22Rv1 (cell line): ENCODE measurements around the gene NPC1.
A peak's percentile ranks its signal among the peaks of the same experiment; 100 is the strongest.

Source experiments
- H3K27ac ChIP-seq: fragments of 450-650 bp; 2 replicates; pipeline ENCODE4 v1.5.1; 2017
- ZFX ChIP-seq: fragments of 450-650 bp; IDR thresholded peaks from 2 replicates; pipeline ENCODE4 v1.6.1; 2017; ENCODE audit warnings: antibody characterized with exemption, borderline replicate concordance
- TF ChIP-seq, protein P1 (sequence below): fragments of 450-650 bp; IDR thresholded peaks from 2 replicates; pipeline ENCODE4 v1.5.1; 2017; ENCODE audit warnings: mild to moderate bottlenecking

Gene NPC1

DNA sequence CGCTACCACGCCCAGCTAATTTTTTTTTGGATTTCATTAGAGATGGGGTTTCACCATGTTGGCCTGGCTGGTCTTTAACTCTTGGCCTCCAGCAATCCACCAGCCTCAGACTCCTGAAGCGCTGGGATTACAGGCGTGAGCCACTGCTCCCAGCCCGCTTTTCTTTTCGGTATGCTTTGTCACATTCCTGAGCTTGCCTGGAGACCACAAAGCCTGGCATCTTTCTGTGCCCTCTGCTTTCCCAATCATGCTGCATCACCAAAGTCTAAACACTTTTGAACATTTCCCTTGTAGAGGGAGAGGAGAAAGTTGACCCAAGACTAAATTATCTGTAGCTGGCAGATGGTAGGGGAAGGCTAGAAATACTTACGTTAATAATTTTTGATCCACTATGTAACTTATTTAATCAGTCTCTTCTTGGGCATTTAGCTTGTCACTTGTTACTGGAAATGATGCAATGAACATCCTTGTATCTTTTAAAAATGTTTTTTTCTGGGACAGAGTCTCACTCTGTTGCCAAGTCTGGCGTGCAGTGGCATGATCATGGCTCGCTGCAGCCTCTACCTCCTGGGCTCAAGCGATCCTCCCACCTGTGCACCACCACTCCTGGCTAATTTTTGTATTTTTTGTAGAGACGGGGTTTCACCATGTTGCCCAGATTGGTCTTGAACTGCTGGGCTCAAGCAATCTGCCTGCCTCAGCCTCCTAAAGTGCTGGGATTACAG is 2.7 kb upstream of the NPC1 start:
- H3K27ac ChIP-seq, result no peak overlapping the region
- TF ChIP-seq, protein P1, sequence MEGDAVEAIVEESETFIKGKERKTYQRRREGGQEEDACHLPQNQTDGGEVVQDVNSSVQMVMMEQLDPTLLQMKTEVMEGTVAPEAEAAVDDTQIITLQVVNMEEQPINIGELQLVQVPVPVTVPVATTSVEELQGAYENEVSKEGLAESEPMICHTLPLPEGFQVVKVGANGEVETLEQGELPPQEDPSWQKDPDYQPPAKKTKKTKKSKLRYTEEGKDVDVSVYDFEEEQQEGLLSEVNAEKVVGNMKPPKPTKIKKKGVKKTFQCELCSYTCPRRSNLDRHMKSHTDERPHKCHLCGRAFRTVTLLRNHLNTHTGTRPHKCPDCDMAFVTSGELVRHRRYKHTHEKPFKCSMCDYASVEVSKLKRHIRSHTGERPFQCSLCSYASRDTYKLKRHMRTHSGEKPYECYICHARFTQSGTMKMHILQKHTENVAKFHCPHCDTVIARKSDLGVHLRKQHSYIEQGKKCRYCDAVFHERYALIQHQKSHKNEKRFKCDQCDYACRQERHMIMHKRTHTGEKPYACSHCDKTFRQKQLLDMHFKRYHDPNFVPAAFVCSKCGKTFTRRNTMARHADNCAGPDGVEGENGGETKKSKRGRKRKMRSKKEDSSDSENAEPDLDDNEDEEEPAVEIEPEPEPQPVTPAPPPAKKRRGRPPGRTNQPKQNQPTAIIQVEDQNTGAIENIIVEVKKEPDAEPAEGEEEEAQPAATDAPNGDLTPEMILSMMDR, result no peak
- no peak for TF ChIP-seq ZFX

- no peak for TF ChIP-seq ZFX
- TF ChIP-seq, protein P1, result peak; percentile 48
- peak overlapping the region; percentile 94; the same call in 1 of the 2 replicates for H3K27ac ChIP-seq
Measured at GRCh38 chr18:23587220-23587642, 925 bp upstream of the NPC1 start.

GRCh38 chr18:23585897-23586248 is 433 bp downstream of the NPC1 start:
- no peak for TF ChIP-seq ZFX
- TF ChIP-seq, protein P1, result no peak

GRCh38 chr18:23585007-23585871 is 1.1 kb downstream of the NPC1 start:
- TF ChIP-seq, protein P1, result no peak
- no peak for TF ChIP-seq ZFX
- peak overlapping the region; percentile 94 for H3K27ac ChIP-seq

More at GRCh38 chr18:23585897-23586248, 433 bp downstream of the NPC1 start:
- peak overlapping the region; percentile 94 for H3K27ac ChIP-seq

GRCh38 chr18:23584019-23584983 is 2.0 kb downstream of the NPC1 start:
- TF ChIP-seq, protein P1, result no peak
- TF ChIP-seq ZFX, result no peak
- H3K27ac ChIP-seq, result no peak overlapping the region

GRCh38 chr18:23583071-23583865 is 3.0 kb downstream of the NPC1 start:
- no peak for TF ChIP-seq ZFX
- TF ChIP-seq, protein P1, result no peak

More at GRCh38 chr18:23583071-23583865, 3.0 kb downstream of the NPC1 start:
- no peak overlapping the region for H3K27ac ChIP-seq
